ENCODE measurements around the gene NCAM1.

Gene NCAM1

GRCh38 chr11:113019711-113020110 lies 58.5 kb downstream of the NCAM1 start:
- no peak for TF ChIP-seq CTCF (IDR thresholded peaks at IDR 0.05; ENCODE audit: insufficient read depth, low read length)
- no peak for TF ChIP-seq GABPA (IDR thresholded peaks at IDR 0.05; ENCODE audit: low read depth)
- TF ChIP-seq POLR2AphosphoS5 (IDR thresholded peaks at IDR 0.05; ENCODE audit: low read depth): no peak
- no peak for TF ChIP-seq SPI1 (IDR thresholded peaks at IDR 0.05; ENCODE audit: borderline replicate concordance, low read depth)
- TF ChIP-seq, protein P1, sequence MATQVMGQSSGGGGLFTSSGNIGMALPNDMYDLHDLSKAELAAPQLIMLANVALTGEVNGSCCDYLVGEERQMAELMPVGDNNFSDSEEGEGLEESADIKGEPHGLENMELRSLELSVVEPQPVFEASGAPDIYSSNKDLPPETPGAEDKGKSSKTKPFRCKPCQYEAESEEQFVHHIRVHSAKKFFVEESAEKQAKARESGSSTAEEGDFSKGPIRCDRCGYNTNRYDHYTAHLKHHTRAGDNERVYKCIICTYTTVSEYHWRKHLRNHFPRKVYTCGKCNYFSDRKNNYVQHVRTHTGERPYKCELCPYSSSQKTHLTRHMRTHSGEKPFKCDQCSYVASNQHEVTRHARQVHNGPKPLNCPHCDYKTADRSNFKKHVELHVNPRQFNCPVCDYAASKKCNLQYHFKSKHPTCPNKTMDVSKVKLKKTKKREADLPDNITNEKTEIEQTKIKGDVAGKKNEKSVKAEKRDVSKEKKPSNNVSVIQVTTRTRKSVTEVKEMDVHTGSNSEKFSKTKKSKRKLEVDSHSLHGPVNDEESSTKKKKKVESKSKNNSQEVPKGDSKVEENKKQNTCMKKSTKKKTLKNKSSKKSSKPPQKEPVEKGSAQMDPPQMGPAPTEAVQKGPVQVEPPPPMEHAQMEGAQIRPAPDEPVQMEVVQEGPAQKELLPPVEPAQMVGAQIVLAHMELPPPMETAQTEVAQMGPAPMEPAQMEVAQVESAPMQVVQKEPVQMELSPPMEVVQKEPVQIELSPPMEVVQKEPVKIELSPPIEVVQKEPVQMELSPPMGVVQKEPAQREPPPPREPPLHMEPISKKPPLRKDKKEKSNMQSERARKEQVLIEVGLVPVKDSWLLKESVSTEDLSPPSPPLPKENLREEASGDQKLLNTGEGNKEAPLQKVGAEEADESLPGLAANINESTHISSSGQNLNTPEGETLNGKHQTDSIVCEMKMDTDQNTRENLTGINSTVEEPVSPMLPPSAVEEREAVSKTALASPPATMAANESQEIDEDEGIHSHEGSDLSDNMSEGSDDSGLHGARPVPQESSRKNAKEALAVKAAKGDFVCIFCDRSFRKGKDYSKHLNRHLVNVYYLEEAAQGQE (IDR thresholded peaks at IDR 0.05; ENCODE audit: insufficient replicate concordance, low read depth): no peak
- Histone ChIP-seq H3K27ac (replicated peaks) (no peak overlapping the region), H3K4me3 (replicated peaks; ENCODE audit: insufficient read depth, low read length) (no peak overlapping the region), H3K27me3 (ENCODE audit: insufficient read depth, poor library complexity, severe bottlenecking) (no peaks in the 10 kb centered on the region)
- DNase-seq (ENCODE audit: low read depth in 1 of 2, low spot score in 1 of 2): no peak

DNA sequence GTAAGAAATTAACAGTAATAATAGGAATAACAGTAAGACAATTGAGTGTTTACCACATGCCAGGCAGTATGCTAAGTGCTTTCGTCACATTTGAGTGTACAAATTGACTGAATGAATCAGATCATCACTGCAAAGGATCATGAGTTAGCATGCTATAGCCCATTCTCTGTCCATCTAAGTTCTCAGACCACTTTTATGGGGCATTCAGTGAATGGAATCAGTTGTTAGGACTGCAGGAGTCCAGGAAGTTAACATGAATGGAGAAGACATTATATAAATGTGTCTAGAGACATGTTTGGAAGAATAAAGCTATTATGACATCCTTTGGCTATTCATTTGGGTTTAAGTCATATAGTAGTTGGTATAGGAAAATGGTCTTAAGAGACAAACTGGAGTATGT lies 59.9 kb downstream of the NCAM1 start:
- DNase-seq (ENCODE audit: low read depth in 1 of 2, low spot score in 1 of 2): no peak
- Histone ChIP-seq H3K27me3 (ENCODE audit: insufficient read depth, poor library complexity, severe bottlenecking) (no peaks in the 10 kb centered on the region), H3K27ac (replicated peaks) (no peak overlapping the region), H3K4me3 (replicated peaks; ENCODE audit: insufficient read depth, low read length) (no peak overlapping the region)
- no peak for TF ChIP-seq CTCF (IDR thresholded peaks at IDR 0.05; ENCODE audit: insufficient read depth, low read length)
- TF ChIP-seq GABPA (IDR thresholded peaks at IDR 0.05; ENCODE audit: low read depth): no peak
- no peak for TF ChIP-seq POLR2AphosphoS5 (IDR thresholded peaks at IDR 0.05; ENCODE audit: low read depth)
- no peak for TF ChIP-seq SPI1 (IDR thresholded peaks at IDR 0.05; ENCODE audit: borderline replicate concordance, low read depth)
- TF ChIP-seq, protein P1 (IDR thresholded peaks at IDR 0.05; ENCODE audit: insufficient replicate concordance, low read depth): no peak

GRCh38 chr11:113022262-113022661 lies 61.0 kb downstream of the NCAM1 start:
- no peak overlapping the region for H3K4me3 ChIP-seq (replicated peaks; ENCODE audit: insufficient read depth, low read length)
- TF ChIP-seq POLR2AphosphoS5 (IDR thresholded peaks at IDR 0.05; ENCODE audit: low read depth): no peak
- TF ChIP-seq, protein P1 (IDR thresholded peaks at IDR 0.05; ENCODE audit: insufficient replicate concordance, low read depth): no peak
- TF ChIP-seq CTCF (IDR thresholded peaks at IDR 0.05; ENCODE audit: insufficient read depth, low read length): no peak
- TF ChIP-seq GABPA (IDR thresholded peaks at IDR 0.05; ENCODE audit: low read depth): no peak
- TF ChIP-seq SPI1 (IDR thresholded peaks at IDR 0.05; ENCODE audit: borderline replicate concordance, low read depth): no peak
- no peak overlapping the region for H3K27ac ChIP-seq (replicated peaks)
- no peak for DNase-seq (ENCODE audit: low read depth in 1 of 2, low spot score in 1 of 2)
- no peaks in the 10 kb centered on the region for H3K27me3 ChIP-seq (ENCODE audit: insufficient read depth, poor library complexity, severe bottlenecking)

All from HL-60 (cell line).